ENCODE results near the gene LRRC40.

DNA sequence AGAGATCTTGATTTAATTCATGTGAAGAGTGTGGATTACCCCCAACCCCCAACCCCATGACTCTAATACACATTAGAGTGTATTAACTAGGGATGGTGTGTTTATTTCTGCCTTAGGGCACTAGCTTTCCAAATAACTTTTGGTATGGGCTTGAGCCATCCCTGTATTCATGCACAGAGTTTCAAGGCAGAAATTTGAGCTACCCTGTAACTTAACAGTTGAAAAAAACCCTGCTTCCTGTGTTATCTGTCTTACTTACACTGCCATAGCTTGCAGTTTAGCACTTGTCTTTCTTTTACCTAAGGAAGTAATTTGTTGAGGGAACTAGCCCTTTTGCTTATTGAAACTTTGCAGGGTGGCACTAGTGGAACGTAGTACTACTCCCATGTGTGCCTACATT is 22.1 kb upstream of the LRRC40 start:
- TF ChIP-seq POLR2AphosphoS5 (IDR thresholded peaks at IDR 0.05) (no peak), POLR2A (IDR thresholded peaks at IDR 0.05) (no peak)
- TF ChIP-seq, protein P1, sequence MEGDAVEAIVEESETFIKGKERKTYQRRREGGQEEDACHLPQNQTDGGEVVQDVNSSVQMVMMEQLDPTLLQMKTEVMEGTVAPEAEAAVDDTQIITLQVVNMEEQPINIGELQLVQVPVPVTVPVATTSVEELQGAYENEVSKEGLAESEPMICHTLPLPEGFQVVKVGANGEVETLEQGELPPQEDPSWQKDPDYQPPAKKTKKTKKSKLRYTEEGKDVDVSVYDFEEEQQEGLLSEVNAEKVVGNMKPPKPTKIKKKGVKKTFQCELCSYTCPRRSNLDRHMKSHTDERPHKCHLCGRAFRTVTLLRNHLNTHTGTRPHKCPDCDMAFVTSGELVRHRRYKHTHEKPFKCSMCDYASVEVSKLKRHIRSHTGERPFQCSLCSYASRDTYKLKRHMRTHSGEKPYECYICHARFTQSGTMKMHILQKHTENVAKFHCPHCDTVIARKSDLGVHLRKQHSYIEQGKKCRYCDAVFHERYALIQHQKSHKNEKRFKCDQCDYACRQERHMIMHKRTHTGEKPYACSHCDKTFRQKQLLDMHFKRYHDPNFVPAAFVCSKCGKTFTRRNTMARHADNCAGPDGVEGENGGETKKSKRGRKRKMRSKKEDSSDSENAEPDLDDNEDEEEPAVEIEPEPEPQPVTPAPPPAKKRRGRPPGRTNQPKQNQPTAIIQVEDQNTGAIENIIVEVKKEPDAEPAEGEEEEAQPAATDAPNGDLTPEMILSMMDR (IDR thresholded peaks at IDR 0.05): no peak

Measured in suprapubic skin (tissue), 4 donors.